ENCODE measurements around the gene AKR1E2. TPM values are rescaled to one million over a fixed set of nuclear protein-coding genes. Genes with fewer than 3 reads are reported as not detected.

AKR1E2 gene
- total and polyA plus RNA-seq, 10 of the 15 experiments (the other 5 are each of a cell fraction or from before 2014, with no cell fraction given) = not detected

DNA sequence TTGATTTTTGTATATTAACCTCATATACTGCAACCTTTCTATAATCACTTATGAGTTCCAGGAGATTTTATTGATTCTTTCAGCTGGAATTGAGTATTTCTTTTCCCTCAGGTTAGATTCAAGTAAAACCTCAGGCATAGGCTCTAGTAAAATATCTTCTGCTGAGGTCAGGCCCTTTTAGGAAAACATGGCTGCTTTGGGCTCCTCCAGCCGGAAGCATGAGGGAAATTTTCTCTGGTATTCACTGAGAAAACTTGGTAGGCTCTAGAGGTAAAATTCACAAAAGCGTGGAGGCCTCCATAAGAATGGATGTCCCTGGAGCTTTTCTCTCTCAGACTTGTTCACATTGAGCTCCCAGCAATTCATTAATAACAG lies 56.7 kb downstream of the AKR1E2 start:
- no peaks in the 10 kb centered on the region; the same call in 1 of the 2 replicates for H4K20me1 ChIP-seq (ENCODE audit: control insufficient read depth, insufficient read depth)
- H3K4me1 ChIP-seq (ENCODE audit: control insufficient read depth, insufficient read depth, low read length) = no peaks in the 10 kb centered on the region
- ChIA-PET CTCF (no interaction called here), POLR2A (no interaction called here), RAD21 (ENCODE audit: unreplicated experiment) (no interaction called here), SMC1A (ENCODE audit: uncharacterized antibody, unreplicated experiment) (no interaction called here)
- H3K9ac ChIP-seq (ENCODE audit: control insufficient read depth, insufficient read depth, low read length) = no peak overlapping the region
- DNase-seq (ENCODE audit: low read depth, low spot score) = no peak
- no peak overlapping the region for H3K27ac ChIP-seq (ENCODE audit: control insufficient read depth, insufficient read depth)
- in situ Hi-C loops (cut with MboI) = no loop called here
- 13% methylated on average over 2 of the region's 2 CpGs for WGBS (ENCODE audit: insufficient coverage, insufficient replicate concordance, low lambda C conversion rate, missing lambda C conversion rate)
- no peak for FAIRE-seq
- H2AFZ ChIP-seq (ENCODE audit: control insufficient read depth, low read depth, low read length) = no peak overlapping the region
- TF ChIP-seq YBX1 (IDR thresholded peaks at IDR 0.05) = no peak
- no peak for TF ChIP-seq CREM (IDR thresholded peaks at IDR 0.05; ENCODE audit: low read depth)
- H3K36me3 ChIP-seq (ENCODE audit: control insufficient read depth in 2 of 2, insufficient read depth in 2 of 2, low read length in 1 of 2) = no peaks in the 10 kb centered on the region
- no TSS peak for BruUV-seq (replicated peaks)
- no peaks in the 10 kb centered on the region for H3K9me3 ChIP-seq (replicated peaks; ENCODE audit: control insufficient read depth, insufficient read depth, low read length)
- intact Hi-C loops (cut with micrococcal nuclease; ENCODE audit: unreplicated experiment) = no loop called here
- ATAC-seq = no peak
- no peaks in the 10 kb centered on the region for H3K79me2 ChIP-seq (ENCODE audit: control insufficient read depth, insufficient read depth, low read length)
- no peak overlapping the region for H3K4me3 ChIP-seq
- H3K27me3 ChIP-seq (replicated peaks in 1 of 2; ENCODE audit: control insufficient read depth in 2 of 2, insufficient read depth in 2 of 2, low read length in 1 of 2) = no peaks in the 10 kb centered on the region
- no peak overlapping the region for H3K4me2 ChIP-seq (ENCODE audit: control insufficient read depth, insufficient read depth)

DNA sequence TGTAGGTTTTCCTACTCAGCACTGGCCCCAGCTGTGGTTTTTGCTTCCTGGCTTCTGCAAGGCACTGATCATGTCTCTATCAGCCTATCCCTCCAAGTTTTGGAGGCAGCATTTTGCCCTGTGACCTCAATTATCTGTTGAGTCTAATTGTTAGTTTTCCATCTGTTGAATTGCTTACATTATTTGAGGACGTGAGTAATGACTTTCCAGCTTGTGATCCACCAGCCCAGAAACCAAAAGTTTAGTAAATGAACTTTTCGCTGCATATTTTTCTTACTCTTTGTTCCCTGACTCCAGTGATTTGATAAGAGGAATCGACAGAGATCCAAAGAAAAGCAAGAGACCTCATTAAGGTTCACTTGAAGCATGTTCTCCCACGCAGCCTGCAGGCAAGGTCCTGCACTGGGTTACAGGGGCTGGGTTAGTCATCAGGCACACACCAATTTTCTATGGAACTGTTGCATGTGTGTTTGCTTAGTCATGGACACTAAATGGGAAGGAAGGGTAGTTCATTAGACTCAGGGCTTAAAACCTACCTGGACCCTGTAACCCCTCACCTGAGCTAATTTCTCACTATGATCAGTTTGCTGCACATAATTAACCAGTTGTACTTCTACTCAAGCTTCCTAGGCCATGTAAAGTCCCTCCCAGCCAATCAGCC lies 57.2 kb downstream of the AKR1E2 start:
- Histone ChIP-seq H3K27ac (ENCODE audit: control insufficient read depth, insufficient read depth) (no peak overlapping the region), H3K27me3 (replicated peaks in 1 of 2; ENCODE audit: control insufficient read depth in 2 of 2, insufficient read depth in 2 of 2, low read length in 1 of 2) (no peaks in the 10 kb centered on the region), H3K79me2 (ENCODE audit: control insufficient read depth, insufficient read depth, low read length) (no peaks in the 10 kb centered on the region), H3K36me3 (ENCODE audit: control insufficient read depth in 2 of 2, insufficient read depth in 2 of 2, low read length in 1 of 2) (no peaks in the 10 kb centered on the region), H3K4me3 (no peak overlapping the region), H3K4me2 (ENCODE audit: control insufficient read depth, insufficient read depth) (no peak overlapping the region), H4K20me1 (ENCODE audit: control insufficient read depth, insufficient read depth) (no peaks in the 10 kb centered on the region; the same call in 1 of the 2 replicates), H3K4me1 (ENCODE audit: control insufficient read depth, insufficient read depth, low read length) (no peaks in the 10 kb centered on the region), H3K9me3 (replicated peaks; ENCODE audit: control insufficient read depth, insufficient read depth, low read length) (no peaks in the 10 kb centered on the region), H3K9ac (ENCODE audit: control insufficient read depth, insufficient read depth, low read length) (no peak overlapping the region), H2AFZ (ENCODE audit: control insufficient read depth, low read depth, low read length) (no peak overlapping the region)
- RAD21 ChIA-PET (ENCODE audit: unreplicated experiment) = no interaction called here
- SMC1A ChIA-PET (ENCODE audit: uncharacterized antibody, unreplicated experiment) = no interaction called here
- in situ Hi-C loops (cut with MboI) (no loop called here), intact Hi-C loops (cut with micrococcal nuclease; ENCODE audit: unreplicated experiment) (no loop called here)
- CTCF ChIA-PET = no interaction called here
- POLR2A ChIA-PET = no interaction called here
- WGBS (ENCODE audit: insufficient coverage, insufficient replicate concordance, low lambda C conversion rate, missing lambda C conversion rate) = 29% methylated on average over 4 of the region's 4 CpGs
- FAIRE-seq (no peak), ATAC-seq (no peak), DNase-seq (ENCODE audit: low read depth, low spot score) (no peak)
- BruUV-seq (replicated peaks) = no TSS peak
- TF ChIP-seq TCF3 (IDR thresholded peaks at IDR 0.05; ENCODE audit: borderline replicate concordance, insufficient read depth, low read depth, low read length) (no peak), ZBED1 (IDR thresholded peaks at IDR 0.05; ENCODE audit: borderline replicate concordance) (no peak), NFYB (IDR thresholded peaks at IDR 0.05; ENCODE audit: insufficient read depth, low read depth, low read length) (no peak), SUZ12 (IDR thresholded peaks at IDR 0.05; ENCODE audit: unreplicated experiment) (no peak), FOXK2 (IDR thresholded peaks at IDR 0.05) (no peak), RBBP5 (conservative IDR thresholded peaks at IDR 0.05) (no peak), MEF2A (IDR thresholded peaks at IDR 0.05; ENCODE audit: insufficient read depth, low read depth, low read length) (no peak), MYB (IDR thresholded peaks at IDR 0.05; ENCODE audit: borderline replicate concordance, low read depth, low read length) (no peak)
- TF ChIP-seq, protein P1, sequence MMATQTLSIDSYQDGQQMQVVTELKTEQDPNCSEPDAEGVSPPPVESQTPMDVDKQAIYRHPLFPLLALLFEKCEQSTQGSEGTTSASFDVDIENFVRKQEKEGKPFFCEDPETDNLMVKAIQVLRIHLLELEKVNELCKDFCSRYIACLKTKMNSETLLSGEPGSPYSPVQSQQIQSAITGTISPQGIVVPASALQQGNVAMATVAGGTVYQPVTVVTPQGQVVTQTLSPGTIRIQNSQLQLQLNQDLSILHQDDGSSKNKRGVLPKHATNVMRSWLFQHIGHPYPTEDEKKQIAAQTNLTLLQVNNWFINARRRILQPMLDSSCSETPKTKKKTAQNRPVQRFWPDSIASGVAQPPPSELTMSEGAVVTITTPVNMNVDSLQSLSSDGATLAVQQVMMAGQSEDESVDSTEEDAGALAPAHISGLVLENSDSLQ (IDR thresholded peaks at IDR 0.05) = no peak
- TF ChIP-seq, protein P2, sequence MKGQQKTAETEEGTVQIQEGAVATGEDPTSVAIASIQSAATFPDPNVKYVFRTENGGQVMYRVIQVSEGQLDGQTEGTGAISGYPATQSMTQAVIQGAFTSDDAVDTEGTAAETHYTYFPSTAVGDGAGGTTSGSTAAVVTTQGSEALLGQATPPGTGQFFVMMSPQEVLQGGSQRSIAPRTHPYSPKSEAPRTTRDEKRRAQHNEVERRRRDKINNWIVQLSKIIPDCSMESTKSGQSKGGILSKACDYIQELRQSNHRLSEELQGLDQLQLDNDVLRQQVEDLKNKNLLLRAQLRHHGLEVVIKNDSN (IDR thresholded peaks at IDR 0.05; ENCODE audit: borderline replicate concordance, extremely low read length, insufficient read depth, low read depth, low read length) = no peak
- TF ChIP-seq, protein P3, sequence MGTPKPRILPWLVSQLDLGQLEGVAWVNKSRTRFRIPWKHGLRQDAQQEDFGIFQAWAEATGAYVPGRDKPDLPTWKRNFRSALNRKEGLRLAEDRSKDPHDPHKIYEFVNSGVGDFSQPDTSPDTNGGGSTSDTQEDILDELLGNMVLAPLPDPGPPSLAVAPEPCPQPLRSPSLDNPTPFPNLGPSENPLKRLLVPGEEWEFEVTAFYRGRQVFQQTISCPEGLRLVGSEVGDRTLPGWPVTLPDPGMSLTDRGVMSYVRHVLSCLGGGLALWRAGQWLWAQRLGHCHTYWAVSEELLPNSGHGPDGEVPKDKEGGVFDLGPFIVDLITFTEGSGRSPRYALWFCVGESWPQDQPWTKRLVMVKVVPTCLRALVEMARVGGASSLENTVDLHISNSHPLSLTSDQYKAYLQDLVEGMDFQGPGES (IDR thresholded peaks at IDR 0.05) = no peak
- TF ChIP-seq, protein P4, sequence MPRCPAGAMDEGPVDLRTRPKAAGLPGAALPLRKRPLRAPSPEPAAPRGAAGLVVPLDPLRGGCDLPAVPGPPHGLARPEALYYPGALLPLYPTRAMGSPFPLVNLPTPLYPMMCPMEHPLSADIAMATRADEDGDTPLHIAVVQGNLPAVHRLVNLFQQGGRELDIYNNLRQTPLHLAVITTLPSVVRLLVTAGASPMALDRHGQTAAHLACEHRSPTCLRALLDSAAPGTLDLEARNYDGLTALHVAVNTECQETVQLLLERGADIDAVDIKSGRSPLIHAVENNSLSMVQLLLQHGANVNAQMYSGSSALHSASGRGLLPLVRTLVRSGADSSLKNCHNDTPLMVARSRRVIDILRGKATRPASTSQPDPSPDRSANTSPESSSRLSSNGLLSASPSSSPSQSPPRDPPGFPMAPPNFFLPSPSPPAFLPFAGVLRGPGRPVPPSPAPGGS (IDR thresholded peaks at IDR 0.05; ENCODE audit: borderline replicate concordance, insufficient read depth, low read depth, low read length, poor library complexity, severe bottlenecking) = no peak

Measured in GM12878 (cell line).